ENCODE measurements around the gene NKTR.

NKTR gene

GRCh38 chr3:42674146-42674545 is 73.7 kb downstream of the NKTR start:
- in situ Hi-C loops (cut with HindIII; ENCODE audit: low sequenced_read_pairs), result no loop called here

- in situ Hi-C loops (cut with HindIII; ENCODE audit: low sequenced_read_pairs), result no loop called here
Observed at GRCh38 chr3:42675909-42676308, 75.4 kb downstream of the NKTR start.

GRCh38 chr3:42678447-42678846 is 78.0 kb downstream of the NKTR start:
- in situ Hi-C loops (cut with HindIII; ENCODE audit: low sequenced_read_pairs), result no loop called here

DNA sequence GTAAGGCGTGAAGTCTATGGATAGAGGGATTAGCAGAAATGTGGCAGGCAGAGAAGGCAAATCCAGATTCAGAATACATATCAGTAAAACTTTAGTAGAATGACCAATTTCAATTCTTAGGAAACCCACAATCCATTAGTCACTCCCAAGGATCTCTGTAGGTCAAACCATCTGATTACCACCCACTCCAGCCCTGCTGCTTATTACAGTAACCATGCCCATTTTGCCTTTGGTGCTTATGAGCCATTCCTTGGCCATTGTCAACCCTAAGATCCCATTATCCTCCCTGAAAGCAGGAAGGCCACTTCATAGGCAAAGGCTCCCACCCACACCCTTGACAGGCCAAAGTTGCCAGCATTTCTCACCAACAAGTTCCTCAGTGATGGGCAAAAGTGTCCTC is 79.8 kb downstream of the NKTR start:
- in situ Hi-C loops (cut with HindIII; ENCODE audit: low sequenced_read_pairs), result no loop called here

DNA sequence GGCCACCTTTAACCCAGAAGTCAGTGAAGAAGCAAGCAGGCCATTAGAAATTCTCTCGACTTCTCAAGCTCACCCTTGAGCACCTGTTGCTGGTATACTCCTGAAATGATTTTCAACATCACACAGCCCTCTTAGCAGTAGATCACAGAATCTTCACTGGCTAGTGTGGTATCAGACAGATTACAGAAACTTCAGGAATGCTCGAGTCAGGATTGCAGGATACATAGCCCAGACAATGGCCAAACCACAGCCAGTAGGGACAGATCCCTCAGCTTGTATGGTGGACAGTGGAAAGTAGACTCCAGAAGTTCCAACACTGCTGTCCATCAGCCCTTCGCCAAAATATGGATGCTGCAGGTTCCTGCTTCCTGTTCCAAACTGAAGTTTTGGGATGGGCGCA is 80.3 kb downstream of the NKTR start:
- in situ Hi-C loops (cut with HindIII; ENCODE audit: low sequenced_read_pairs), result no loop called here

GRCh38 chr3:42681361-42682038 is 81.0 kb downstream of the NKTR start:
- in situ Hi-C loops (cut with HindIII; ENCODE audit: low sequenced_read_pairs), result no loop called here

DNA sequence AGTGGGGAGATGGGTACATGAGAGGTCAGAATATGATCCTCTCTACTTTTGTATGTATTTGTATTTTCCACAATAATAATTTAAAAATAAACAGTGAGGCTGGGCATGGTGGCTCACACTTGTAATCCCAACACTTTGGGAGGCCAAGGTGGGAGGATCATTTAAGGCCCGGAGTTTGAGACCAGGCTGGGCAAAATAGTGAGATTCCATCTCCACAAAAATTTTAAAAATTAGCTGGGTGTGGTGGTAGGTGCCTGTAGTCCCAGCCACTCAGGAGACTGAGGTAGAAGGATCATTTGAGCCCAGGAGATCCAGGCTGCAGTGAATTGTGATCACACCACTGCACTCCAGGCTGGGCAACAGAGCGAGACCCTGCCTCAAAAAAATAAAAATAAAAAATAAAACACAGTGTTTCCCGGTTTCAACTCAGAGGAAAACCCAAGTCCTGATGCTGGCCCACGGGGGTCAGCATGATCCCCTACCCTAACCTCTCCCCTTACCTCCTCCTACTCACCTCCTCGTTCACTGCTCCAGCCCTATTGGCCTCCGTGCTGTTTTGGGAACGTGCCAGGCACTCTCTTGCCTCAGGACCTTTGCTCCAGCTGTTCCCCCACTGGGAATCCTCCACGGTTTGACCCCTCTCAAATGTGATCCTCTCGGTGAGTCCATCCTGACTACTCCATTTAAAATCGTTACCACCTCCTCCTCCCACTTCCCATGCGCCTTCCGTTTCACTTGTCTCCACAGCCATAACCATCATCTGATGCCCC is 82.0 kb downstream of the NKTR start:
- in situ Hi-C loops (cut with HindIII; ENCODE audit: low sequenced_read_pairs), result no loop called here

GRCh38 chr3:42683875-42684598 is 83.6 kb downstream of the NKTR start:
- in situ Hi-C loops (cut with HindIII; ENCODE audit: low sequenced_read_pairs), result no loop called here

DNA sequence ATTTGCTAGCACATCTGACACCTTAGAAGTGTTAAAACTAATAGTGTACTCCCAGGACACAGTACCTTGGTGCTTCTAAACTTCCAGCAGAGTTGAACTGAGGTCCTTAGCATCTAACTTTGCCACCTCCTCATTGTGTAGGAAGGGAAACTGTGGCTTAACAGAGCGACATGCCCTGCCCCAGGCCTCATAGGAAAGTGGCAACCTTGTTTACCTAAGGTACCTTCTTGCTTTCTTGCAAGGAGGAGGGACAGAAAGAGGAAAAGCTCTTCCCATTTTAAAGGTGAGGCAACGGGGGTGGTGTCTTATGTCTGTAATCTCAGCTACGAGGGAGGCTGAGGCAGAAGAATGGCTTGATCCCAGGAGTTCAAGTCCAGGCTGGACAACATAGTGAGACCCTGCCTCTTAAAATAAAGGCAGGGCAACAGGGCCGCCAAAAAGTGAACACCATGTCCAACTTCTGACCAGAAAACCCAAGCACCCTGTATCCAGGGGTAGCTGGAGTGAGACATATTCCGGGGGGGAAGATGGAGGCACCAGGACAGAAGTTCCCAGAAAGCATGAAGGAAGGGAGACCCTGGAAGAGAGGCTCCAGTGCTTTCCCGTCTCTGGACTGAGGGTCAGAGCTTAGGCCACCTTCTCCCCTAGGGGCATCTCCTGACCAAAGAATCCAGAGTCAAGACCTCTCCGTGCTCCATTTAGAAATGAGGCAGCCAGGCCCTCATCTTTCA is 84.3 kb downstream of the NKTR start:
- in situ Hi-C loops (cut with HindIII; ENCODE audit: low sequenced_read_pairs), result no loop called here

DNA sequence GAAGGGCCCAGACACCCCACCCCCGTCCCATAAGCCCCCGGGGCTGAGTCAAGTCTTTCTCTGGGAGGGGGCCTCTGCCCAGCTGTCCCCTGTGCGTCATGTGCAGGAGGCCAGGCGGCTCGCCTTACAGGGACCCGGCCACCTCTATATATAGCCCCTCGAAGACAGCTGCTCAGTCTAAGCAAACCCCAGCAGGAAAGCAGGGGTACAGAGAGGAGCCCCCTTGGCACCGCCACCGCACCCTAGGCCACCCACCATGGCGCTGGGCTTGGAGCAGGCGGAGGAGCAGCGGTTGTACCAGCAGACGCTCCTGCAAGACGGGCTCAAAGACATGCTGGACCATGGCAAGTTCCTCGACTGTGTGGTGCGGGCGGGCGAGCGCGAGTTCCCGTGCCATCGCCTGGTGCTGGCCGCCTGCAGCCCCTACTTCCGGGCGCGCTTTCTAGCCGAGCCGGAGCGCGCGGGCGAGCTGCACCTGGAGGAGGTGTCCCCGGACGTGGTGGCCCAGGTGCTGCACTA is 84.9 kb downstream of the NKTR start, which contains the start of gene KLHL40:
Gene KLHL40, plus strand, starts transcription at position 175 of the 519 bp plus-strand sequence. Its CDS starts 82 bp downstream, at position 257.
- in situ Hi-C loops (cut with HindIII; ENCODE audit: low sequenced_read_pairs), result no loop called here

DNA sequence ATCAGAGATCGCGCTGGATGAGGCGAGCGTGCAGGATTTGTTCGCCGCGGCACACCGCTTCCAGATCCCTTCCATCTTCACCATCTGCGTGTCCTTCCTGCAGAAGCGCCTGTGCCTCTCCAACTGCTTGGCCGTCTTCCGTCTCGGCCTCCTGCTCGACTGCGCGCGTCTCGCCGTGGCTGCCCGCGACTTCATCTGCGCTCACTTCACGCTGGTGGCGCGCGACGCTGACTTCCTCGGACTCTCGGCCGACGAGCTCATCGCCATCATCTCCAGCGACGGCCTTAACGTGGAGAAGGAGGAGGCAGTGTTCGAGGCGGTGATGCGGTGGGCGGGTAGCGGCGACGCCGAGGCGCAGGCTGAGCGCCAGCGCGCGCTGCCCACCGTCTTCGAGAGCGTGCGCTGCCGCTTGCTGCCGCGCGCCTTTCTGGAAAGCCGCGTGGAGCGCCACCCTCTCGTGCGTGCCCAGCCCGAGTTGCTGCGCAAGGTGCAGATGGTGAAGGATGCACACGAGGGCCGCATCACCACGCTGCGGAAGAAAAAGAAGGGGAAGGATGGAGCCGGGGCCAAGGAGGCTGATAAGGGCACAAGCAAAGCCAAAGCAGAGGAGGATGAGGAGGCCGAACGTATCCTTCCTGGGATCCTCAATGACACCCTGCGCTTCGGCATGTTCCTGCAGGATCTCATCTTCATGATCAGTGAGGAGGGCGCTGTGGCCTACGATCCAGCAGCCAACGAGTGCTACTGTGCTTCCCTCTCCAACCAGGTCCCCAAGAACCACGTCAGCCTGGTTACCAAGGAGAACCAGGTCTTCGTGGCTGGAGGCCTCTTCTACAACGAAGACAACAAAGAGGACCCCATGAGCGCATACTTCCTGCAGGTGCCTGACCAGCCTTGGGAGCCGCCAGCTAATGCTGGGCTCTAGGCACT is 85.7 kb downstream of the NKTR start:
- in situ Hi-C loops (cut with HindIII; ENCODE audit: low sequenced_read_pairs), result no loop called here

DNA sequence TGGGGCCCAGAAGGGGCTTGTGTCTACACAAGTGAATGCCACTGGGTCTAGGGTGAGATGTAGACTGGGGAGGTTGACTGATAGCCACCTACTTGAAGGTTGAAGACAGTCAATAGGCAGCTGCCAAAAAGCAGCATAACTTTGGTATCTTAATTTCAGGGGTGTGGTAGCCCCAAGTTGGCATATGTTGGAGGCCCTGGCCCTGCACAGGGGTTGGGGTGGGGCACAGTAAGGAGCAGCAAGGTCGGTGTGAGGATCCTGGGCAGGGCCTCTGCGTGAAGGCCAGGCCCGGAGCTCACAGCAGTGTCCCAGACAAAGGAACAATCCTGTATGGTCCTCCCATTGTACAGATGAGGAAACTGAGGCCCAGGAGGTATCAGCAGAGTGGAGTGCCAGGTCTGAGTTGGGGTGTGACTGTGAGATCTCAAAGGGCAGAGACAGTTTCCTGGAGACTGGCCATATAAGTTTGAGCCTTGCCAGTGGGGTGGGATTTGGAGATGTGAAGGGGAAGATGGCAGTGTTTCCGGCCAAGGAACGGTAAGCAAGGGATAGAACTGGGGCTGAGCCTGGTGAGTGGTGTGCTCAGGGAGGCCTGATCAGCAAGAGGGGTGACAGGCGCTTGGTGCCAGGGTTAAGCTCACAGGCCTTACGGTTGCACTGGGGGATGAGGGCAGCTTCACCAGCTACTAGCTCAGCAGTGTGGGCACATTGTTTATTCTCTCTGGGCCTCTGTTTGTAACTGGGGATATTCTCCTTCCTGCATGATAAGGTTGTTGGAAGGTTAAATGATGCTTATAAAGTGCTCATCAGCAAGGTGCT is 86.6 kb downstream of the NKTR start:
- in situ Hi-C loops (cut with HindIII; ENCODE audit: low sequenced_read_pairs), result no loop called here

DNA sequence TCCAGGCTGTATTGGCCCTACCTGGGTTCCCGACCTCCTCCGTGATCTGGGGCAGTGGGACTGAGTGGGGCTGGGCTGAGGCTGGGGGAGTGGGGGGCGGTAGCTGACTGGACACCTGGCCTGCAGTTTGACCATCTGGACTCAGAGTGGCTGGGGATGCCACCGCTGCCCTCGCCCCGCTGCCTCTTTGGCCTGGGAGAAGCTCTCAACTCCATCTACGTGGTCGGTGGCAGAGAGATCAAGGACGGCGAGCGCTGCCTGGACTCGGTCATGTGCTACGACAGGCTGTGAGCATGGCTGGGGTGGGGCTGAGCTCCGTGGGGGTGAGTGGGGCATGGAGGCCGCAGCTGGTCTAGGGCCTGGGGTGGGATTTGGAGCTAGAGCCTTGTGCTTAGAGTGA is 87.5 kb downstream of the NKTR start:
- in situ Hi-C loops (cut with HindIII; ENCODE audit: low sequenced_read_pairs), result no loop called here

GRCh38 chr3:42688487-42689420 is 88.3 kb downstream of the NKTR start:
- in situ Hi-C loops (cut with HindIII; ENCODE audit: low sequenced_read_pairs), result no loop called here

DNA sequence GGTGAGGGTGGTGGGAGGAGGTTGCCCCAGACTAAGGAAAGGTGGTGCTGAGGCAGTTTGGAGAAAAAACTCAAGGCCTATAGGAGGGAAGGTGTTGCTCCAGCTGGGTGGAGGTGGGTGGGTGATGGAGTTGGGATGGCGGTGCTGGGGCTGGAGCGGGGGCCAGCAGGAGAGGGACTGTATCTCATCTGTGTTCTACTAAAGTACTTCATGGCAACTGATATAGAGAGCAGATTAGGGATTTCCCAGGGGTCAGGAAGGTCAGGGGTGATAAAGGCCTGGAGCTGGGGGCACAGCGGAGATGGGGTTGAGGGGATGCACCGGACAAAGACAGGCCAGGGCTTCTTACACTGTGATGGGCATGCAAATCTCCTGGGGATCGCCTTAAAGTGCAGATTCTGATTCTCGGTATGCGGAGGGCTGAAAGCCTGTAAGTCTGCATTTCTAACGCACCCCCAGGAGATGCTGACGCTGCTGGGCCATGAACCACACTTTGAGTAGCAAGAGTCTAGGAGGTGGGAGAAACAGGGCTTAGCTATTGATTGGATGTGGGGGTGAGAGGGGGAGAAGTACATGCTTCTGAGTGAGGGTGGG is 89.0 kb downstream of the NKTR start:
- in situ Hi-C loops (cut with HindIII; ENCODE audit: low sequenced_read_pairs), result no loop called here

GRCh38 chr3:42690191-42690590 is 89.7 kb downstream of the NKTR start:
- in situ Hi-C loops (cut with HindIII; ENCODE audit: low sequenced_read_pairs), result no loop called here

Measured in DLD1 (cell line).